Subcutaneous adipose tissue (tissue), 4 donors: ENCODE results near the gene SPTBN1. TPM values are rescaled to one million over a fixed set of nuclear protein-coding genes. Genes with fewer than 3 reads are reported as not detected.

Experiments
- CTCF ChIP-seq: fragments of 450-650 bp; IDR thresholded peaks from one replicate; pipeline ENCODE4 v1.5.1; 2016; ENCODE audit warnings: low read depth, mild to moderate bottlenecking, control low read depth, antibody characterized with exemption, moderate library complexity
- total RNA-seq, 4 donors: library from RNA; depleted of rRNA; stranded (reverse); fragments of >200 nt; gene quantifications; one replicate each; pipeline ENCODE4 v1.1.0, GENCODE V29; 2016

SPTBN1 gene
- total RNA-seq, 4 donors from 2014 or later = 655 to 1,523 (median 889) TPM

- TF ChIP-seq CTCF = no peak
These were observed 216.7 kb downstream of the SPTBN1 start for GRCh38 chr2:54672590-54673456.

GRCh38 chr2:54673501-54673998 is 217.4 kb downstream of the SPTBN1 start:
- no peak for TF ChIP-seq CTCF

- no peak for TF ChIP-seq CTCF
These were observed 219.2 kb downstream of the SPTBN1 start for GRCh38 chr2:54675281-54675680.

GRCh38 chr2:54675738-54676137 is 219.6 kb downstream of the SPTBN1 start:
- no peak for TF ChIP-seq CTCF

GRCh38 chr2:54676656-54677055 is 220.5 kb downstream of the SPTBN1 start:
- TF ChIP-seq CTCF = no peak

- TF ChIP-seq CTCF = no peak
These were observed 221.5 kb downstream of the SPTBN1 start for GRCh38 chr2:54677476-54678265.

GRCh38 chr2:54678719-54679118 is 222.6 kb downstream of the SPTBN1 start:
- TF ChIP-seq CTCF = no peak
